ENCODE data around the gene NODAL.

GRCh38 chr10:70482982-70483760 lies 41.7 kb upstream of the NODAL start:
- TF ChIP-seq CTCF (conservative IDR thresholded peaks at IDR 0.05; ENCODE audit: low read depth, low read length): no peak
- no peak for TF ChIP-seq EZH2 (IDR thresholded peaks at IDR 0.05; ENCODE audit: borderline replicate concordance, low read depth, low read length, poor library complexity, severe bottlenecking)

All from A673 (cell line).